ENCODE results near the gene ANKRD36B. TPM values are rescaled to one million over a fixed set of nuclear protein-coding genes. Genes with fewer than 3 reads are reported as not detected.
"Not testable (repeated sequence)": the region's sequence is repeated elsewhere in the genome, so short reads cannot be mapped to it uniquely, and the experiment has no call there.

ANKRD36B gene
- polyA plus RNA-seq, 1 experiment = 3.1 TPM

GRCh38 chr2:97546711-97547110, 43.0 kb downstream of the ANKRD36B start:
- no peaks in the 10 kb centered on the region for H3K36me3 ChIP-seq (ENCODE audit: control insufficient read depth, insufficient read depth, low read length)
- no peaks in the 10 kb centered on the region for H3K27me3 ChIP-seq (ENCODE audit: control insufficient read depth, insufficient read depth, low read length)
- DNase-seq (ENCODE audit: low read depth) = no peak
- TF ChIP-seq, protein P1, sequence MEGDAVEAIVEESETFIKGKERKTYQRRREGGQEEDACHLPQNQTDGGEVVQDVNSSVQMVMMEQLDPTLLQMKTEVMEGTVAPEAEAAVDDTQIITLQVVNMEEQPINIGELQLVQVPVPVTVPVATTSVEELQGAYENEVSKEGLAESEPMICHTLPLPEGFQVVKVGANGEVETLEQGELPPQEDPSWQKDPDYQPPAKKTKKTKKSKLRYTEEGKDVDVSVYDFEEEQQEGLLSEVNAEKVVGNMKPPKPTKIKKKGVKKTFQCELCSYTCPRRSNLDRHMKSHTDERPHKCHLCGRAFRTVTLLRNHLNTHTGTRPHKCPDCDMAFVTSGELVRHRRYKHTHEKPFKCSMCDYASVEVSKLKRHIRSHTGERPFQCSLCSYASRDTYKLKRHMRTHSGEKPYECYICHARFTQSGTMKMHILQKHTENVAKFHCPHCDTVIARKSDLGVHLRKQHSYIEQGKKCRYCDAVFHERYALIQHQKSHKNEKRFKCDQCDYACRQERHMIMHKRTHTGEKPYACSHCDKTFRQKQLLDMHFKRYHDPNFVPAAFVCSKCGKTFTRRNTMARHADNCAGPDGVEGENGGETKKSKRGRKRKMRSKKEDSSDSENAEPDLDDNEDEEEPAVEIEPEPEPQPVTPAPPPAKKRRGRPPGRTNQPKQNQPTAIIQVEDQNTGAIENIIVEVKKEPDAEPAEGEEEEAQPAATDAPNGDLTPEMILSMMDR (IDR thresholded peaks at IDR 0.05; ENCODE audit: insufficient read depth, low read depth, low read length) = no peak
- CTCF ChIA-PET = no interaction called here
- POLR2A ChIA-PET = no interaction called here
- no peak overlapping the region for H3K4me3 ChIP-seq (ENCODE audit: low read depth, low read length)

DNA sequence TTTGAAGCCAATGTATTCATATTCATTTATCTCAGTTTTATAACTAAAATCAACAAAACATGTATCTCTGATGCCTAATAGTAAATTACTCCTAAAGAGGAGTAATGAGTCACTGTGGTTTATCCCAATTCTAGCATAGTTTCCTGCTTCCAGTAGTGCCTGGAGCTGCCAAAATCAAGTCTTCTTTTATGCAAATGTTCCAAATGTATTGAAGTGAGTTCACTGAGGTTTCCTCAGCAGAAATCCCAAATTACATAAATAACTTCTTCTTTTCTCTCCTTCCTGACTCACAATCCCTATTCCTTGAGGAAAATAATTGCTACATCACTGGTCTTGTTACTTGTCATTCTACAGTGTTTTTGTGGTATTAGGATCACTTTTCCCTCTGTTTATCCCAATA, 44.8 kb downstream of the ANKRD36B start:
- CTCF ChIA-PET; H3K27me3 ChIP-seq (ENCODE audit: control insufficient read depth, insufficient read depth, low read length); H3K4me3 ChIP-seq (ENCODE audit: low read depth, low read length); H3K36me3 ChIP-seq (ENCODE audit: control insufficient read depth, insufficient read depth, low read length); POLR2A ChIA-PET; DNase-seq (ENCODE audit: low read depth): not testable (repeated sequence)

GRCh38 chr2:97525904-97526303, 63.8 kb downstream of the ANKRD36B start:
- H3K4me3 ChIP-seq (ENCODE audit: low read depth, low read length); H3K27me3 ChIP-seq (ENCODE audit: control insufficient read depth, insufficient read depth, low read length); POLR2A ChIA-PET; CTCF ChIA-PET; DNase-seq (ENCODE audit: low read depth); H3K36me3 ChIP-seq (ENCODE audit: control insufficient read depth, insufficient read depth, low read length): not testable (repeated sequence)

DNA sequence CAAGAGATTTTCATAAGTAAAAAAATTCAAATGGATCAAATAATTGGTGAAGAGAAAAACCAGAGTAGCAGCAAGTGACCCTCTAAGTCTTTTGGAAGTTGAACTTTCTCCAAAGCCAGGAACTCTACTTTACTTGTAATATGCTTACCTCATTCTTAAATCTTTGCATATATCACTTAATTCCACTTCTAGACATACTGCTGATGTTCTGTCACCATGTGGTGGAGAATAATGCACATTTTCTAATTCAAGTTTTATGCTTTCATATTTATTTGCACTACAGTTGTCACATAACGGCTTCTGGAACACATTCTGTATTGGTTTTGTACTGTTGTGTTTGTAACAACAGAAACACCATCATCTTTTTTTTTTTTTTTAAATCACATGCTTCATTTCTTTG, 65.9 kb downstream of the ANKRD36B start:
- H3K36me3 ChIP-seq (ENCODE audit: control insufficient read depth, insufficient read depth, low read length); DNase-seq (ENCODE audit: low read depth); H3K4me3 ChIP-seq (ENCODE audit: low read depth, low read length); H3K27me3 ChIP-seq (ENCODE audit: control insufficient read depth, insufficient read depth, low read length); POLR2A ChIA-PET; CTCF ChIA-PET: not testable (repeated sequence)

DNA sequence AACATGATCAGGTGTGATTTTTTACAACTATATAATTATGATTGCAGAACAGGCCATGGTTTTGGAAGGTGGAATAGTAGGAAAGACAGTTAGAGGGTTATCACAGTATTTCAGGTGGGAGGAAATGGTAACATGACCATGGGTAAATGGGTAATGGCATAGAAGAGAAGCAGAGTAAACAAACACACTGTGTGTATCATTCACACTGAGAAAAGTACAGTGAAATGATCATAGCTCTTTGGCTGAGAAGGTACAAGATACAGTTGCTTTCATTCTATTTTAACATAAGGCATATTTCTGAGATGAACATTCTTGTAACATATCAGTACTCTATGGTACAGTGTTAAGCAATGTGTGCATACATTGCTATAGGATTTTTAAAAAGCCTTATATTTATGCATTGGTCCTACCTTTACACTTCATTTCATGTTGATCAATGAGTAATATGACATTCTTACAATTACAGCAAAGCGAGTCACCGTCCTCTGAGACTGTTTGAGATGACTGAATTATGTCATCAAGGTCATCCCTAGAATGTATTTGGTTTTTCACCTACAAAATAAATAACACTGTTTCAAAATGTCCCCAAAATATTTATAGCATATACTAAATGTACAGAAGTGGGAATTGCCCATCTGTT, 66.6 kb downstream of the ANKRD36B start:
- H3K27me3 ChIP-seq (ENCODE audit: control insufficient read depth, insufficient read depth, low read length); H3K4me3 ChIP-seq (ENCODE audit: low read depth, low read length); DNase-seq (ENCODE audit: low read depth); H3K36me3 ChIP-seq (ENCODE audit: control insufficient read depth, insufficient read depth, low read length); CTCF ChIA-PET; POLR2A ChIA-PET: not testable (repeated sequence)

- DNase-seq (ENCODE audit: low read depth); POLR2A ChIA-PET; H3K36me3 ChIP-seq (ENCODE audit: control insufficient read depth, insufficient read depth, low read length); H3K27me3 ChIP-seq (ENCODE audit: control insufficient read depth, insufficient read depth, low read length); H3K4me3 ChIP-seq (ENCODE audit: low read depth, low read length); CTCF ChIA-PET: not testable (repeated sequence)
Measured at GRCh38 chr2:97495651-97496050, 94.0 kb downstream of the ANKRD36B start.

DNA sequence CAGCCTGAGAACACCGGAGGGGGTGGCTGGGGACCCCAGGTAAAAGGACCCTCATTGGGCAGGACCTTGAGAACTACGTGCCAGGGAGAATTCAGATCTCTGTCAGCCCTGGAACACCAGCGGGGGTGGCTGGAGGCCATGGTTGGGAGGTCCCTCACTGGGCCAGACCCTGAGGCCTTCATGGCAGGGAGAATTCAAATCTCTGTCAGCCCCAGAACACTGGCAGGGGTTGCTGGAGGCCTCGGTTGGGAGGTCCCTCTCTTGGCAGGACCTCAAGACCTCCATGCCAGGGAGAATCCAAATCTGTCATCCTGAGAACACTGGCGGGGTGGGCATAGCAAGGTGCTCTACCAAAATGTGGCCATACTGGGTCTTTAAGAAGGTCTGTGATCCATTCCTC, 99.5 kb downstream of the ANKRD36B start:
- CTCF ChIA-PET; DNase-seq (ENCODE audit: low read depth); H3K27me3 ChIP-seq (ENCODE audit: control insufficient read depth, insufficient read depth, low read length); H3K36me3 ChIP-seq (ENCODE audit: control insufficient read depth, insufficient read depth, low read length); POLR2A ChIA-PET; H3K4me3 ChIP-seq (ENCODE audit: low read depth, low read length): not testable (repeated sequence)

Other genes starting within 250 kb of the ANKRD36B start
- gene COX5B, start 56.2 kb upstream of the ANKRD36B start, polyA plus RNA-seq (2011; rRNA removed) = 339 and 358 TPM in 2 replicates
- 48.4 and 64.6 TPM in 2 replicates for gene ACTR1B, start 74.2 kb upstream of the ANKRD36B start, polyA plus RNA-seq (2011; rRNA removed)
- gene C2orf92, start 79.8 kb upstream of the ANKRD36B start, polyA plus RNA-seq (2011; rRNA removed) = 2.6 and 2.7 TPM in 2 replicates
- gene ZAP70, start 123.7 kb upstream of the ANKRD36B start, polyA plus RNA-seq (2011; rRNA removed) = 0.10 and 0.16 TPM in 2 replicates